Measurements from ENCODE around the gene ALDOA. TPM values are rescaled to one million over a fixed set of nuclear protein-coding genes. Genes with fewer than 3 reads are reported as not detected.
"Not testable (repeated sequence)": the region's sequence is repeated elsewhere in the genome, so short reads cannot be mapped to it uniquely, and the experiment has no call there.

ALDOA gene
- total and polyA plus RNA-seq, 10 of the 15 experiments (the other 5 are each of a cell fraction or from before 2014, with no cell fraction given): 218 to 2,339 (median 1,095) TPM

DNA sequence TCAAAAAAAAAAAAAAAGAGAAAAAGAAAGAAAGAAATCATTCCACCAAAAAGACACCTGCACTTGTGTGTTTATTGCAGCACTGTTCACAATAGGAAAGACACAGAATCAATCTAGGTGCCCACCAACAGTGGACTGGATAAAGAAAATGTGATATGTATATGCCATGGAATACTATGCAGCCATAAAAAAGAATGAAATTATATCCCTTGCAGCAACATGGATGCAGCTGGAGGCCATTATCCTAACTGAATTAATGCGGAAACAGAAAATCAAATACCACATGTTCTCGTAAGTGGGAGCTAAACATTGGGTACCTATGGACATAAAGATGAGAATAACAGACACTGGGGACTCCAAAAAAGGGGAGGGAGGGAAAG, 48.3 kb upstream of the ALDOA start (continued):
- TF ChIP-seq NFYB (IDR thresholded peaks at IDR 0.05; ENCODE audit: insufficient read depth, low read depth, low read length) (no peak), IKZF2 (IDR thresholded peaks at IDR 0.05) (no peak)

DNA sequence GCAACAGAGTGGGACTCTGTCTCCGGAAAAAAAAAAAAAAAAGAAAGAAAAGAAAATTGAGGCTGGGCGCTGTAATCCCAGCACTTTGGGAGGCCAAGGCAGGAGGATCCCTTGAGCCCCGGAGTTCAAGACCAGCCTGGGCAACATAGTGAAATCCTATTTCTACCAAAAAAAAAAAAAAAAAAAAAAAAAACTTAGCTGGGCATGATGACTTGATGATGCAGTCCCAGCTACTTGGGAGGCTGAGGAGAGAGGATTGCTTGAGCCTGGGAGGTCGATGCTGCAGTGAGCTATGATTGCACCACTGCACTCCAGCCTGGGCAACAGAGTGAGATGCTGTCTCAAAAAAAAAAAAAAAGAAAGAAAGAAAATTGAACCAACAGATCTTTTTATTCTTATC, 47.6 kb upstream of the ALDOA start:
- CTCF ChIA-PET: interaction anchor here (0.6 to 3.0 kb wide), 7 partner anchors 12 to 210 kb away, joined by 3 to 12 read pairs (median 4); partner anchors contain the start of gene TLCD3B
- intact Hi-C loops (cut with micrococcal nuclease; ENCODE audit: unreplicated experiment); H4K20me1 ChIP-seq (ENCODE audit: control insufficient read depth, insufficient read depth); H3K9ac ChIP-seq (ENCODE audit: control insufficient read depth, insufficient read depth, low read length); H2AFZ ChIP-seq (ENCODE audit: control insufficient read depth, low read depth, low read length); H3K79me2 ChIP-seq (ENCODE audit: control insufficient read depth, insufficient read depth, low read length); FAIRE-seq; H3K4me3 ChIP-seq; H3K27me3 ChIP-seq (replicated peaks in 1 of 2; ENCODE audit: control insufficient read depth in 2 of 2, insufficient read depth in 2 of 2, low read length in 1 of 2); ATAC-seq; H3K4me2 ChIP-seq (ENCODE audit: control insufficient read depth, insufficient read depth); DNase-seq (ENCODE audit: low read depth, low spot score); H3K4me1 ChIP-seq (ENCODE audit: control insufficient read depth, insufficient read depth, low read length); H3K9me3 ChIP-seq (replicated peaks; ENCODE audit: control insufficient read depth, insufficient read depth, low read length); H3K36me3 ChIP-seq (ENCODE audit: control insufficient read depth in 2 of 2, insufficient read depth in 2 of 2, low read length in 1 of 2); BruUV-seq (replicated peaks); H3K27ac ChIP-seq (ENCODE audit: control insufficient read depth, insufficient read depth): not testable (repeated sequence)
- RAD21 ChIA-PET (ENCODE audit: unreplicated experiment): interaction anchor here (1.0 kb wide), 1 partner anchor 825 kb away, joined by 5 read pairs; no protein-coding TSS in a partner anchor
- WGBS (ENCODE audit: insufficient coverage, insufficient replicate concordance, low lambda C conversion rate, missing lambda C conversion rate): 80% methylated on average over 2 of the region's 4 CpGs
- in situ Hi-C loops (cut with MboI): loop anchor here (25.0 kb wide), 1 partner anchor 906 kb away; no protein-coding TSS in a partner anchor
- POLR2A ChIA-PET: interaction anchor here (0.6 kb wide), 1 partner anchor 52 kb away, joined by 7 read pairs; no protein-coding TSS in a partner anchor
- SMC1A ChIA-PET (ENCODE audit: uncharacterized antibody, unreplicated experiment): interaction anchor here (0.7 kb wide), 1 partner anchor 94 kb away, joined by 3 read pairs; no protein-coding TSS in a partner anchor

DNA sequence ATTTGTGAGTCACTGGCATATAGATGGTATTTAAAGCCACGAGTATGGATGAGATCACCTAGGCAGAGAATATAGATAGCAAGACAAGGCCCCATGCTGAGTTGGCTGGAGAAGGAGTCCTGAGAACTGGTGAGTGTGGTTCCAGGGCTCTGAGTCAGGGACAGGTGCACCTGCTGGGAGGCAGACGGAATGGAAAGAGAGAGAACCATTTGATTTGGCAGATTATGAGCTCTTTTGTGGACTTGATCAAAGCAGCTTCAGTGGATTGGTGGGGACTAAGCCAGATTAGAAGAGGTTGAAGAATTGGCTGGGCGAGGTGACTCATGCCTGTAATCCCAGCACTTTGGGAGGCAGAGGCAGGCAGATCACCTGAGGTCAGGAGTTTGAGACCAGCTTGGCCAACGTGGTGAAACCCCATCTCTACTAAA, 46.8 kb upstream of the ALDOA start:
- ATAC-seq (no peak), FAIRE-seq (no peak), DNase-seq (ENCODE audit: low read depth, low spot score) (no peak)
- H4K20me1 ChIP-seq (ENCODE audit: control insufficient read depth, insufficient read depth): no peaks in the 10 kb centered on the region
- H3K4me2 ChIP-seq (ENCODE audit: control insufficient read depth, insufficient read depth): no peak overlapping the region
- no peak overlapping the region for H3K4me3 ChIP-seq
- no peaks in the 10 kb centered on the region for H3K79me2 ChIP-seq (ENCODE audit: control insufficient read depth, insufficient read depth, low read length)
- ChIA-PET RAD21 (ENCODE audit: unreplicated experiment) (interaction anchor here (1.0 to 1.9 kb wide), 2 partner anchors 13 to 826 kb away, joined by 5 to 6 read pairs; partner anchors contain the start of gene TLCD3B), SMC1A (ENCODE audit: uncharacterized antibody, unreplicated experiment) (interaction anchor here (1.0 to 1.2 kb wide), 2 partner anchors 42 to 170 kb away, joined by 3 read pairs; no protein-coding TSS in a partner anchor), POLR2A (interaction anchor here (0.5 kb wide), 1 partner anchor 1045 kb away, joined by 3 read pairs; no protein-coding TSS in a partner anchor), CTCF (interaction anchor here (0.7 to 3.0 kb wide), 5 partner anchors 10 to 190 kb away, joined by 3 to 12 read pairs (median 4); partner anchors contain the start of gene TLCD3B)
- BruUV-seq (replicated peaks): no TSS peak
- no peak overlapping the region for H2AFZ ChIP-seq (ENCODE audit: control insufficient read depth, low read depth, low read length)
- WGBS (ENCODE audit: insufficient coverage, insufficient replicate concordance, low lambda C conversion rate, missing lambda C conversion rate): 11% methylated on average over 4 of the region's 4 CpGs
- H3K27ac ChIP-seq (ENCODE audit: control insufficient read depth, insufficient read depth): no peak overlapping the region
- intact Hi-C loops (cut with micrococcal nuclease; ENCODE audit: unreplicated experiment): no loop called here
- in situ Hi-C loops (cut with MboI): loop anchor here (25.0 kb wide), 1 partner anchor 906 kb away; no protein-coding TSS in a partner anchor
- H3K9ac ChIP-seq (ENCODE audit: control insufficient read depth, insufficient read depth, low read length): no peak overlapping the region
- 0 out of 2 replicates have a peak, but pooled peaks cover 2% of the 10 kb centered on the region for H3K4me1 ChIP-seq (ENCODE audit: control insufficient read depth, insufficient read depth, low read length)
- peaks cover 0 to 2% of the 10 kb centered on the region in 2 experiments; a peak in 1 of 4 replicates for H3K27me3 ChIP-seq (replicated peaks in 1 of 2; ENCODE audit: control insufficient read depth in 2 of 2, insufficient read depth in 2 of 2, low read length in 1 of 2)
- no peaks in the 10 kb centered on the region for H3K36me3 ChIP-seq (ENCODE audit: control insufficient read depth in 2 of 2, insufficient read depth in 2 of 2, low read length in 1 of 2)
- no peaks in the 10 kb centered on the region for H3K9me3 ChIP-seq (replicated peaks; ENCODE audit: control insufficient read depth, insufficient read depth, low read length)
- TF ChIP-seq, protein P1, sequence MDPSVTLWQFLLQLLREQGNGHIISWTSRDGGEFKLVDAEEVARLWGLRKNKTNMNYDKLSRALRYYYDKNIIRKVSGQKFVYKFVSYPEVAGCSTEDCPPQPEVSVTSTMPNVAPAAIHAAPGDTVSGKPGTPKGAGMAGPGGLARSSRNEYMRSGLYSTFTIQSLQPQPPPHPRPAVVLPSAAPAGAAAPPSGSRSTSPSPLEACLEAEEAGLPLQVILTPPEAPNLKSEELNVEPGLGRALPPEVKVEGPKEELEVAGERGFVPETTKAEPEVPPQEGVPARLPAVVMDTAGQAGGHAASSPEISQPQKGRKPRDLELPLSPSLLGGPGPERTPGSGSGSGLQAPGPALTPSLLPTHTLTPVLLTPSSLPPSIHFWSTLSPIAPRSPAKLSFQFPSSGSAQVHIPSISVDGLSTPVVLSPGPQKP (IDR thresholded peaks at IDR 0.05; ENCODE audit: low read depth, low read length): no peak
- TF ChIP-seq, protein P2, sequence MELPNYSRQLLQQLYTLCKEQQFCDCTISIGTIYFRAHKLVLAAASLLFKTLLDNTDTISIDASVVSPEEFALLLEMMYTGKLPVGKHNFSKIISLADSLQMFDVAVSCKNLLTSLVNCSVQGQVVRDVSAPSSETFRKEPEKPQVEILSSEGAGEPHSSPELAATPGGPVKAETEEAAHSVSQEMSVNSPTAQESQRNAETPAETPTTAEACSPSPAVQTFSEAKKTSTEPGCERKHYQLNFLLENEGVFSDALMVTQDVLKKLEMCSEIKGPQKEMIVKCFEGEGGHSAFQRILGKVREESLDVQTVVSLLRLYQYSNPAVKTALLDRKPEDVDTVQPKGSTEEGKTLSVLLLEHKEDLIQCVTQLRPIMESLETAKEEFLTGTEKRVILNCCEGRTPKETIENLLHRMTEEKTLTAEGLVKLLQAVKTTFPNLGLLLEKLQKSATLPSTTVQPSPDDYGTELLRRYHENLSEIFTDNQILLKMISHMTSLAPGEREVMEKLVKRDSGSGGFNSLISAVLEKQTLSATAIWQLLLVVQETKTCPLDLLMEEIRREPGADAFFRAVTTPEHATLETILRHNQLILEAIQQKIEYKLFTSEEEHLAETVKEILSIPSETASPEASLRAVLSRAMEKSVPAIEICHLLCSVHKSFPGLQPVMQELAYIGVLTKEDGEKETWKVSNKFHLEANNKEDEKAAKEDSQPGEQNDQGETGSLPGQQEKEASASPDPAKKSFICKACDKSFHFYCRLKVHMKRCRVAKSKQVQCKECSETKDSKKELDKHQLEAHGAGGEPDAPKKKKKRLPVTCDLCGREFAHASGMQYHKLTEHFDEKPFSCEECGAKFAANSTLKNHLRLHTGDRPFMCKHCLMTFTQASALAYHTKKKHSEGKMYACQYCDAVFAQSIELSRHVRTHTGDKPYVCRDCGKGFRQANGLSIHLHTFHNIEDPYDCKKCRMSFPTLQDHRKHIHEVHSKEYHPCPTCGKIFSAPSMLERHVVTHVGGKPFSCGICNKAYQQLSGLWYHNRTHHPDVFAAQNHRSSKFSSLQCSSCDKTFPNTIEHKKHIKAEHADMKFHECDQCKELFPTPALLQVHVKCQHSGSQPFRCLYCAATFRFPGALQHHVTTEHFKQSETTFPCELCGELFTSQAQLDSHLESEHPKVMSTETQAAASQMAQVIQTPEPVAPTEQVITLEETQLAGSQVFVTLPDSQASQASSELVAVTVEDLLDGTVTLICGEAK (IDR thresholded peaks at IDR 0.05; ENCODE audit: borderline replicate concordance): no peak
- TF ChIP-seq, protein P3, sequence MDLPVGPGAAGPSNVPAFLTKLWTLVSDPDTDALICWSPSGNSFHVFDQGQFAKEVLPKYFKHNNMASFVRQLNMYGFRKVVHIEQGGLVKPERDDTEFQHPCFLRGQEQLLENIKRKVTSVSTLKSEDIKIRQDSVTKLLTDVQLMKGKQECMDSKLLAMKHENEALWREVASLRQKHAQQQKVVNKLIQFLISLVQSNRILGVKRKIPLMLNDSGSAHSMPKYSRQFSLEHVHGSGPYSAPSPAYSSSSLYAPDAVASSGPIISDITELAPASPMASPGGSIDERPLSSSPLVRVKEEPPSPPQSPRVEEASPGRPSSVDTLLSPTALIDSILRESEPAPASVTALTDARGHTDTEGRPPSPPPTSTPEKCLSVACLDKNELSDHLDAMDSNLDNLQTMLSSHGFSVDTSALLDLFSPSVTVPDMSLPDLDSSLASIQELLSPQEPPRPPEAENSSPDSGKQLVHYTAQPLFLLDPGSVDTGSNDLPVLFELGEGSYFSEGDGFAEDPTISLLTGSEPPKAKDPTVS (IDR thresholded peaks at IDR 0.05; ENCODE audit: low read depth, low read length): no peak
- TF ChIP-seq RB1 (IDR thresholded peaks at IDR 0.05; ENCODE audit: borderline replicate concordance): no peak
- no peak for TF ChIP-seq GATAD2B (conservative IDR thresholded peaks at IDR 0.05; ENCODE audit: low read depth)

All from GM12878 (cell line).